ENCODE measurements around the gene KNDC1. TPM values are rescaled to one million over a fixed set of nuclear protein-coding genes. Genes with fewer than 3 reads are reported as not detected.

KNDC1 gene
- total and polyA plus RNA-seq, 2 of the 13 experiments (the other 11 are each of a cell fraction or from before 2014, with no cell fraction given), result 0.69 TPM; not detected in 1

- ChIA-PET POLR2A (no interaction called here), CTCF (ENCODE audit: low intra/inter-chr PET ratio, low total read pairs) (no interaction called here)
- no peak for TF ChIP-seq BATF2 (CRISPR knock-in tag; IDR thresholded peaks at IDR 0.05)
- TF ChIP-seq CHCHD3 (CRISPR knock-in tag; IDR thresholded peaks at IDR 0.05), result no peak
- no peak for TF ChIP-seq NFRKB (IDR thresholded peaks at IDR 0.05)
- TF ChIP-seq REL (CRISPR knock-in tag; conservative IDR thresholded peaks at IDR 0.05), result no peak
- TF ChIP-seq NR0B2 (CRISPR knock-in tag; IDR thresholded peaks at IDR 0.05), result no peak
- no peaks in the 10 kb centered on the region for H4K20me1 ChIP-seq (ENCODE audit: insufficient read depth, low read length)
- intact Hi-C loops (cut with micrococcal nuclease; ENCODE audit: unreplicated experiment) (no loop called here), in situ Hi-C loops (cut with HindIII; ENCODE audit: extremely low pct_ligation_motif_present, low pct_unique_long_range_greater_than_20kb) (no loop called here)
- no peak overlapping the region for H2AFZ ChIP-seq (ENCODE audit: low read length)
- H3K4me1 ChIP-seq (ENCODE audit: insufficient read depth, low read length), result no peaks in the 10 kb centered on the region
- no peak overlapping the region for H3K9ac ChIP-seq (ENCODE audit: insufficient read depth, low read depth, low read length)
- ATAC-seq, result peak; percentile 12; the same call in 1 of the 3 replicates
- H3K9me3 ChIP-seq (ENCODE audit: low read length), result no peaks in the 10 kb centered on the region
- no peak for DNase-seq (ENCODE audit: low spot score)
- no peak overlapping the region for H3K4me3 ChIP-seq (replicated peaks in 1 of 3; ENCODE audit: insufficient read depth in 1 of 3, low read depth in 2 of 3, low read length in 3 of 3)
- no TSS peak for BruUV-seq (replicated peaks)
- FAIRE-seq, result no peak
- 0% methylated on average over 2 of the region's 20 CpGs for WGBS (ENCODE audit: low lambda C conversion rate)
- H3K79me2 ChIP-seq (ENCODE audit: insufficient read depth, low read length), result no peaks in the 10 kb centered on the region
- peaks cover 6 to 26% of the 10 kb centered on the region in 2 experiments; a peak in 4 of 5 replicates for H3K27me3 ChIP-seq (ENCODE audit: control insufficient read depth in 1 of 2, insufficient read depth in 2 of 2, low read length in 2 of 2)
- H3K36me3 ChIP-seq (replicated peaks in 1 of 2; ENCODE audit: control insufficient read depth in 1 of 2, insufficient read depth in 2 of 2, low read length in 2 of 2), result no peaks in the 10 kb centered on the region
- no peak overlapping the region for H3K27ac ChIP-seq (ENCODE audit: extremely low read length, insufficient read depth, low read length)
- no peak overlapping the region for H3K4me2 ChIP-seq (ENCODE audit: low read depth, low read length)
Observed at GRCh38 chr10:133133471-133134231, 26.4 kb upstream of the KNDC1 start.

- H3K9me3 ChIP-seq (ENCODE audit: low read length), result no peaks in the 10 kb centered on the region
- peak; percentile 94 for TF ChIP-seq RFX5 (IDR thresholded peaks at IDR 0.05; ENCODE audit: low read depth, low read length)
- no peak for TF ChIP-seq ZIK1 (CRISPR knock-in tag; IDR thresholded peaks at IDR 0.05; ENCODE audit: borderline replicate concordance, low read depth)
- TF ChIP-seq MNT (IDR thresholded peaks at IDR 0.05), result peak; percentile 37
- no peaks in the 10 kb centered on the region for H3K36me3 ChIP-seq (replicated peaks in 1 of 2; ENCODE audit: control insufficient read depth in 1 of 2, insufficient read depth in 2 of 2, low read length in 2 of 2)
- no peak overlapping the region for H3K27ac ChIP-seq (ENCODE audit: extremely low read length, insufficient read depth, low read length)
- 24% methylated on average over 11 of the region's 20 CpGs for WGBS (ENCODE audit: low lambda C conversion rate)
- FAIRE-seq, result no peak
- in situ Hi-C loops (cut with HindIII; ENCODE audit: extremely low pct_ligation_motif_present, low pct_unique_long_range_greater_than_20kb), result no loop called here
- no peak overlapping the region for H3K4me3 ChIP-seq (replicated peaks in 1 of 3; ENCODE audit: insufficient read depth in 1 of 3, low read depth in 2 of 3, low read length in 3 of 3)
- H4K20me1 ChIP-seq (ENCODE audit: insufficient read depth, low read length), result no peaks in the 10 kb centered on the region
- ATAC-seq, result peak; percentile 36
- no peaks in the 10 kb centered on the region for H3K79me2 ChIP-seq (ENCODE audit: insufficient read depth, low read length)
- H2AFZ ChIP-seq (ENCODE audit: low read length), result no peak overlapping the region
- H3K9ac ChIP-seq (ENCODE audit: insufficient read depth, low read depth, low read length), result no peak overlapping the region
- BruUV-seq (replicated peaks), result no TSS peak
- CTCF ChIA-PET (ENCODE audit: low intra/inter-chr PET ratio, low total read pairs), result no interaction called here
- intact Hi-C loops (cut with micrococcal nuclease; ENCODE audit: unreplicated experiment), result no loop called here
- H3K4me1 ChIP-seq (ENCODE audit: insufficient read depth, low read length), result no peaks in the 10 kb centered on the region
- H3K27me3 ChIP-seq (ENCODE audit: control insufficient read depth in 1 of 2, insufficient read depth in 2 of 2, low read length in 2 of 2), result peaks cover 6 to 26% of the 10 kb centered on the region in 2 experiments; a peak in 4 of 5 replicates
- POLR2A ChIA-PET, result no interaction called here
- H3K4me2 ChIP-seq (ENCODE audit: low read depth, low read length), result no peak overlapping the region
- no peak for DNase-seq (ENCODE audit: low spot score)
Observed at GRCh38 chr10:133134411-133135115, 25.5 kb upstream of the KNDC1 start.

All from HepG2 (cell line).